HG03571 (cell line): ENCODE results near the gene OR13D1.
A peak's percentile ranks its signal among the peaks of the same experiment; 100 is the strongest.
"Not testable (repeated sequence)": the region's sequence is repeated elsewhere in the genome, so short reads cannot be mapped to it uniquely, and the experiment has no call there.

Source experiments
- ATAC-seq: cut with Tn5 transposase; IDR thresholded peaks from one replicate; pipeline ENCODE4 v1.9.1; 2021; ENCODE audit not compliant: unreplicated experiment

OR13D1 gene

DNA sequence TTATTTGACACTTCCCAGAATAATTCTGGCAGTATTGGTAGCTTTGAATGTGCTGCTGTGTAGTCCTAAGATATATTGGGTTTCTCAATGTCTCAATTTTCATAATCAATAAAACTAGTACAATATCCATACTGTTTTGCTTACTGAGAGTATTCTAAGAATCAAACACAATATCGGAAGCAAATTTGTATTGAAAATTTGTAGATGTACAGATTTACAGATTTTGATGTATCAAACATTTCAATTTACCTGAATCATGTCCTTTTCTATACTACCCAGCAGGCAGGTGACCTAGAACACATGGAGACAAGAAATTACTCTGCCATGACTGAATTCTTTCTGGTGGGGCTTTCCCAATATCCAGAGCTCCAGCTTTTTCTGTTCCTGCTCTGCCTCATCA is at the start of gene OR13D1:
Gene OR13D1, plus strand, starts transcription at position 301 of the 400 bp plus-strand sequence. Its CDS starts 0 bp downstream, at position 301.
- ATAC-seq, result no peak

- no peak for ATAC-seq
These were observed 35.7 kb upstream of the OR13D1 start for GRCh38 chr9:104658496-104659195.

DNA sequence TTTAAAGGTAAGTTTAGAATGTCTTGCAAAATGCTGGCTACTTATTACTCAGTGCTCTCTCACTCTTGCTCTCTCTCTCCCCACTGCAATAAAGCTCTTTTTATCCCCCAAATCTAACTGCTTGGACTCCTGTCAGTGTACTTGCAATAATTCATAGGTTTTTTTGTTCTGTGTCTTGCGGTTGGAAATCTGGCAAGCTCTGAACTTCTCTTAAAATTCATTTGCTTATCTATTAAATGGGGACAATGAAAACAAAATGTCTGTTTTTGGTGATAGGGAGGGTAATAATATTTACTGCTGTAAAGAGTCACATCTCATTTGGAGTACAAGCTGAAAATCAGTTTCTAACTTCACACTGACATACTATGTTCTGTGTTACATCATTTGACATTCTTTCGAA is 18.7 kb upstream of the OR13D1 start:
- no peak for ATAC-seq

DNA sequence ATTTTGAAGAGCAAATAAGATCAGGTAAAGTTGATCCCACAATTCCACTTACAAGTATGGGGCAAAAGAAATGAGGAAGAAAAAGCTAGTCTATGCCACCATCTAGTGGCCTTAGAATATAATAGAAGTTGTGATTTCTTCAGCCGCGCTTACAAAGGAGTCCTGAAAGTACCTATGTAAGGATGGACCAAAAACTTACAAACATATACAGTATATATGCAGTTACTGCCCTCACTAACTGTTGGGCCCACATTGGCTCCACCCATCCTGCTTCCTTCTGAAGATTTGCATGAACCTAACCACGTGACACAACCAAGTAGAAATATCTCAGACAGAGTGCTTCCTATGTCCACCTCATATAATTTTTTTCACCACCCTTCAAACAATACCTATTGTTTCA is 11.7 kb upstream of the OR13D1 start:
- ATAC-seq, result peak; percentile 71

GRCh38 chr9:104686081-104686480 is 8.2 kb upstream of the OR13D1 start:
- ATAC-seq, result no peak

GRCh38 chr9:104700306-104700705 is 6.0 kb downstream of the OR13D1 start:
- no peak for ATAC-seq

- ATAC-seq, result not testable (repeated sequence)
These were observed 14.4 kb downstream of the OR13D1 start for GRCh38 chr9:104708737-104709136.

GRCh38 chr9:104711604-104712003 is 17.3 kb downstream of the OR13D1 start:
- no peak for ATAC-seq

- no peak for ATAC-seq
These were observed 30.7 kb downstream of the OR13D1 start for GRCh38 chr9:104725014-104725413.

GRCh38 chr9:104738452-104738851 is 44.1 kb downstream of the OR13D1 start:
- no peak for ATAC-seq

DNA sequence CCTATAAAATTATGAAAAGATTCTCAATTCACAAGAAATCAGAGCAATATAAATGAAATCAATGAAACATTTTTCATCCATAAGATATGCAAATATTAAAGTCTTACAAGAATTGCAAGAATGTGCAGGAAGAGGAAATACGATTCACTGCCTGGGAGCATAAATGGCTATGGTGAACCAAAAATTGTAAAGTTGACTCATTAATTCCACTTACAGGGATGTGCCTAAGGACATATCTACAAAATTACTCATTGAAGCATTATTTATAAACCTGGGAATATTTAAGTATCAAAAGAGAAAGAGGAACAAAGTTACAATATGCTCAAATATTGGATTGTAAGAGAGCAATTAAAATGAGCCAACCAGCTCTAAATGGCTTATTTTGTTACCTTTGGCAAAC is 46.3 kb downstream of the OR13D1 start:
- no peak for ATAC-seq

DNA sequence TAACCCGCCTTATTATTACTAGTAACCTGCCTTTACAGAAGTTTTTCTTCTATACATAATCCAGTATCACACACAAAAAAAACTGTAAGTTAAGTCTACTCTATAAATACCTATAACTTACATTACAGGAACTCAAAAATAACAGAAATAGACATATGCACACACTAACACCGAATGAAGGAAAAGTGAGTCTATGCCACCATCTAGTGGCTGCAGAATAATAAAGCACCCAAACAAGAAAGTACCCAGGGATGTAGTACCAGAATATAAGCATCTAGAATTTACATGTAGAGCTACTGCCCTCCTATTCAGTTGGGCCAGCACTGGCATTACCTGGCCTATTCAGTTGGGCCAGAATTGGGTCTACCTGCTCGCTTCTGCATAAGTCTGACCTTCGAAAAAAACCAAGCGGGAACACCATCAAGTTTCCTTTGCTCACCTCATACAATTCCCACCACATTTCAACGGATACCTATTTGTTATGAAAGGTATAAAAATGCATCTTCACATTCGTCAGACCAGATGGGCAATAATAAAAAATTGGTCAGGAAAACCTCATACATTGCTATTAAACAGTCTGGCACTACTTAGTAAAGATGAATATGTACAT is 49.2 kb downstream of the OR13D1 start:
- ATAC-seq, result peak; percentile 40
